Sciatic nerve (tissue), 2 donors: ENCODE results near the gene NMNAT3. TPM values are rescaled to one million over a fixed set of nuclear protein-coding genes. Genes with fewer than 3 reads are reported as not detected.
A peak's percentile ranks its signal among the peaks of the same experiment; 100 is the strongest.

Experiments
- ATAC-seq: fragments of 200-7000 bp; cut with Tn5 transposase; one replicate; pipeline ENCODE4 v1.9.1; 2020; ENCODE audit warnings: mild to moderate bottlenecking, moderate library complexity
- DNase-seq: peaks from one replicate; pipeline ENCODE4 v3.0.0-alpha.2; 2020; ENCODE audit warnings: low spot score
- intact Hi-C: fragments of 100-400 bp; cut with DNase I; formaldehyde crosslinking; loops from one replicate; pipeline ENCODE4 v1.14.2; 2022
- total RNA-seq: library from RNA; stranded (reverse); fragmentation: NEBNext Ultra II Directional; extraction: Animal tissue kit (Norgen Biotek cat#: 25700); gene quantifications from one replicate; pipeline ENCODE4 v1.2.1, GENCODE V29; 2021
- donor health status: DM: no; HTN: no; CAD: no.
- donor health status: DM: no; HTN: no; CAD: no.

Gene NMNAT3
- total RNA-seq, 1 donor from 2014 or later = 8.6 TPM

- intact Hi-C loops = no loop called here
- peak; percentile 2 for ATAC-seq
- no peak for DNase-seq
Observed at GRCh38 chr3:139676632-139677387, 962 bp downstream of the NMNAT3 start.

- intact Hi-C loops = no loop called here
- ATAC-seq (no peak), DNase-seq (no peak)
Observed at GRCh38 chr3:139676108-139676507, 1.7 kb downstream of the NMNAT3 start.

- DNase-seq (no peak), ATAC-seq (no peak)
- intact Hi-C loops = no loop called here
Observed at GRCh38 chr3:139675327-139675726, 2.4 kb downstream of the NMNAT3 start.

- ATAC-seq = no peak
- intact Hi-C loops = no loop called here
- DNase-seq = no peak
Observed at GRCh38 chr3:139674571-139675260, 3.1 kb downstream of the NMNAT3 start.

- intact Hi-C loops = no loop called here
- ATAC-seq = no peak
- DNase-seq = no peak
Observed at GRCh38 chr3:139672884-139673283, 4.9 kb downstream of the NMNAT3 start.

GRCh38 chr3:139671863-139672646 is 5.7 kb downstream of the NMNAT3 start:
- ATAC-seq (no peak), DNase-seq (no peak)
- intact Hi-C loops = no loop called here

GRCh38 chr3:139671107-139671506 is 6.7 kb downstream of the NMNAT3 start:
- DNase-seq (no peak), ATAC-seq (no peak)
- intact Hi-C loops = no loop called here

GRCh38 chr3:139670196-139670595 is 7.6 kb downstream of the NMNAT3 start:
- DNase-seq (no peak), ATAC-seq (no peak)
- intact Hi-C loops = no loop called here

- ATAC-seq (no peak), DNase-seq (no peak)
- intact Hi-C loops = no loop called here
Observed at GRCh38 chr3:139668332-139668731, 9.4 kb downstream of the NMNAT3 start.

GRCh38 chr3:139664958-139665357 is 12.8 kb downstream of the NMNAT3 start:
- ATAC-seq = no peak

GRCh38 chr3:139660269-139660668 is 17.5 kb downstream of the NMNAT3 start:
- ATAC-seq = no peak

More at GRCh38 chr3:139664958-139665357, 12.8 kb downstream of the NMNAT3 start:
- intact Hi-C loops = no loop called here
- DNase-seq = no peak

GRCh38 chr3:139659511-139659910 is 18.3 kb downstream of the NMNAT3 start:
- intact Hi-C loops = no loop called here
- ATAC-seq (no peak), DNase-seq (no peak)

More at GRCh38 chr3:139660269-139660668, 17.5 kb downstream of the NMNAT3 start:
- DNase-seq = no peak
- intact Hi-C loops = no loop called here

- ATAC-seq = no peak
- no peak for DNase-seq
- intact Hi-C loops = no loop called here
Observed at GRCh38 chr3:139657936-139658335, 19.8 kb downstream of the NMNAT3 start.

GRCh38 chr3:139657434-139657833 is 20.3 kb downstream of the NMNAT3 start:
- DNase-seq (no peak), ATAC-seq (no peak)
- intact Hi-C loops = no loop called here

- DNase-seq (no peak), ATAC-seq (peak; percentile 85)
- intact Hi-C loops = no loop called here
Observed at GRCh38 chr3:139655909-139656595, 21.7 kb downstream of the NMNAT3 start.

- intact Hi-C loops = no loop called here
- DNase-seq = no peak
- ATAC-seq = no peak
Observed at GRCh38 chr3:139654637-139655365, 23.0 kb downstream of the NMNAT3 start.

- ATAC-seq (peak; percentile 61), DNase-seq (no peak)
- intact Hi-C loops = no loop called here
Observed at GRCh38 chr3:139653582-139653981, 24.2 kb downstream of the NMNAT3 start.

GRCh38 chr3:139652561-139652960 is 25.2 kb downstream of the NMNAT3 start:
- ATAC-seq (no peak), DNase-seq (no peak)
- intact Hi-C loops = no loop called here
